Measurements from ENCODE around the gene ADGRV1.
"Not testable (repeated sequence)": the region's sequence is repeated elsewhere in the genome, so short reads cannot be mapped to it uniquely, and the experiment has no call there.

ADGRV1 gene

GRCh38 chr5:90834711-90835110, 276.1 kb downstream of the ADGRV1 start:
- DNase-seq = no peak

DNA sequence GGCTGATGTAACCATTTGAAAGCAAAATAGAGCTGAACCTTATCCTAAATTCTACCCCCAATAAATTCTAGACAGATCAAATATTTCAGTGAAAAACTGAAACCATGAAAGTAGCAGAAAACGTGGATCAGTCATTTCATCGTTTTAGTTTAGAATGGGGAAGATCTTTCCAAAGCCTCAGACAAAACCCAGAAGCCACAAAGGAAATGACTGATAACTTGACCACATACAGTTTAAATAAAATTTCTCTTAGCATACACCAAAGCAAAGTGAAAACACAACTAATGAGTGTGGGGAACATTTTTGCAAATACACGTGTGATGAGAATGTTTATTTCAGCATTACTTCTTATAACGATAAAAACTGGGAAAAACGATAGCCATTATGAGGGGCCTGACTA, 284.8 kb downstream of the ADGRV1 start:
- no peak for DNase-seq

DNA sequence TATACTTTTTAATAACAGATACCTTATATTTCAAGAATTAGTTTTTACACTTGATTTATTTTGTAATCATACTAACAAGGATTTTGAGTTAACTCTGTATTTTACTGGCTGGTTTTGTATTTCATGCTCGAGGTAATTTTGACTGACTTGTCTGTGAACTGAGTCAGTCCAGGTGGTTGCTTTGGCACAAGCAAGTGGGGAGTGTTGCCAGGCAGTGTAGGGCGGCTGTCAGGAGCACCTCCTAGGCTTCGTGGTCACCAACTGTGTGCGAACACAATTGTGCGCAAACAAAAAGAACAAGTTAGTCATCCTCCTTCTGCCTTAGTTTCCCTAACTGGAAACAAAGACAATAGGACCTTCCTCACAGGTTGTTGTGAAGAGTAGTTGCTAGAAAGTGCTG, 286.3 kb downstream of the ADGRV1 start:
- no peak for DNase-seq

DNA sequence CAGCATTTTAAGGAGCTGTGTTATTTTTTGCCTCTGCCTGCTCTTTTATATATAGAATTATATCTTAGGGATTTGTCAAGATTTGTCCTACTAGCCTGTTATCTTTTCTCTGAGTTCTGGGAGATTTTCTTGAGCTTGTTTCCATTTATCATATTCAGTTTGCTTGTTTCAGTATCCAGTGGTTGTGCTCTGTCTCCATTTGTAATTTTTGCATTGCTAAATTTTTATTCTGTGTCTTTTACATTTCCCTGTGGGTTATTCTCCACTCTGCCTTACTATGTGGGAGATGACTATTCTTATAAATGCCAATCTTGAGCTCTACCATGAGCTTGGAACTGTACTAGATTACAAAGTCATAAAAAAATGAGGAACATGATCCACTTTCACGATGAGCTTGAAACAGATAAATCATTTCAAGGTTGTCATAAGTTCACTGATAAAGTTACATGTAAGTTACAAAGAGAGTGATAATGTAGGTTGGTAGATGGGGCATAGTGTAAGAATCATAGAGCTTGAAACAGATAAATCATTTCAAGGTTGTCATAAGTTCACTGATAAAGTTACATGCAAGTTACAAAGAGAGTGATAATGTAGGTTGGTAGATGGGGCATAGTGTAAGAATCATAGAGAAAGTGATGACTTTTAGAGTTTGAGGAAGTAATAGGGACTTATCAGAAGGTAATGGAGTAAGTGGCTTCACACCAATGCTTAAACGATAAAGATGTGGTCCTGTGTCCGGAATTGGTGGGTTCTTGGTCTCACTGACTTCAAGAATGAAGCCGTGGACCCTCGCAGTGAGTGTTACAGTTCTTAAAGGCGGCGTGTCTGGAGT, 287.3 kb downstream of the ADGRV1 start:
- no peak for DNase-seq

- DNase-seq = not testable (repeated sequence)
These were observed 289.0 kb downstream of the ADGRV1 start for GRCh38 chr5:90847606-90848005.

GRCh38 chr5:90849939-90850338, 291.3 kb downstream of the ADGRV1 start:
- DNase-seq = no peak

- DNase-seq = no peak
These were observed 293.9 kb downstream of the ADGRV1 start for GRCh38 chr5:90852531-90852930.

DNA sequence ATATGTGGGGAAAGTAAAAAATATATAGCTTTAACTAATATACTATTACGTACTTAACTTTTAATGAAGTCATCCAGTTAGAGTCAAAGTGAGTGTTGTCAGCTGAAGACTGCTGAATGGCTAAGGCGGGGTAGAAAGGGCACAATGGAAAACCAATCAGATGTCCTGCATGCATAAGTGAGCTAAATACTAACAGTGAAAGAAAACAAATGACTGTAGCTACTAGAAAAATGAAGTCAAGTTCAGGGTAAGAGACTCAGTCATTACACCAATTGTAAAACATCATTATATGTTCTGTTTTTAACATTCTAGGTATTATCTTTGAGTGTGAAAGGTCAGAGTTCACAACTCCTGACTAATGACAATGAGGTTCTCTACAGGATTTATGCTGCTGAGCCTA, 295.2 kb downstream of the ADGRV1 start:
- no peak for DNase-seq

DNA sequence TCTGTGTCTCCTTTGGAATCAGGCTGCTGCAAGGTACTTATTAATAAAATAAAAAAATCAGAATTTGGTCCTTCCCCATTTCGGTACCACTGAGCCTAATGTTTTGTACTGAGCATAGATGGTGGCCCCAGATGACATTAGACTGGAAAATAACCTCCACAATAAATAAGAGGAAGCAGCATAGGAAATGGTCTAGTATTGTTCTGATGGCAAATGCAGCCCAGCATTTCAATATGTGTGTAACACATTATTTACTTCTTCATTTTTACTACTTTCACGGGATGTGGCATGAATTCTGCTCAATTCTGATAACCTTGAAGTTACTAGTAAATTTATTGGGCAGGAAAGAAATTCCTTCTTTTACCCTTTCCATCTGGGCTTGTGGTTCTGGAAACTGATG, 295.6 kb downstream of the ADGRV1 start:
- no peak for DNase-seq

- DNase-seq = no peak
These were observed 296.9 kb downstream of the ADGRV1 start for GRCh38 chr5:90855296-90856010.

DNA sequence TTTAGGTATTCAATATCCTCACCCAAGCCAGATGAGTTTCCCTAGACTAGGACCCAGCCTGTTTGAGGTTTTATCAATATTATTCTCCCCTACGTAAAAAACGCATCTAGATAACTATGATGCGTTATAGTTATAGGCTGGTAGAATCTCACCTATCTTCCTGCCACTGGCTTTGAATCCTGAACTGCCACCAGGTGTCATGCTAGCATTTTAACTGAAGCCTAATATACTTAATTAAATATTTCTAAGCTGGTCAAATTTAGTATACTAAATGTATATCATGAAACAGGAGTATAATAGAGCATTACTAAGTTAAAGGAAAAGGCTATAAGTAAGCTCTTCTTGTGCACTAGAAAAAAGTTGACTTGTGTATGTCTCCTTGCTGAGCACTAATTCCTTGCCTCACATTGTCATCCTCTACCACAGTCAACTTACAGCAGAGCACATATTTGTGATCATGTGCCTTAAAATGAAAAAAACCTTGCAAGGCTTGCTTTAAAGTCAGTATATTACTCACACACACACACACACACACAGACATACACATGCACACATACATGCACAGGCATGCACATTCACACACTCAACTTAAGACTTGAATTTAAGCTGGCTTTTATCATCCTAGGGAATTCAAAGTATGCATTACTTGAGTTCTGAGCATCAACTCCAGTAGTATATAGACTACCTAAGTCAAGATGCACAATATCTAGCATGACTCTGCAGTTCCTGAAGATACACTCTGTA, 303.4 kb downstream of the ADGRV1 start:
- no peak for DNase-seq

DNA sequence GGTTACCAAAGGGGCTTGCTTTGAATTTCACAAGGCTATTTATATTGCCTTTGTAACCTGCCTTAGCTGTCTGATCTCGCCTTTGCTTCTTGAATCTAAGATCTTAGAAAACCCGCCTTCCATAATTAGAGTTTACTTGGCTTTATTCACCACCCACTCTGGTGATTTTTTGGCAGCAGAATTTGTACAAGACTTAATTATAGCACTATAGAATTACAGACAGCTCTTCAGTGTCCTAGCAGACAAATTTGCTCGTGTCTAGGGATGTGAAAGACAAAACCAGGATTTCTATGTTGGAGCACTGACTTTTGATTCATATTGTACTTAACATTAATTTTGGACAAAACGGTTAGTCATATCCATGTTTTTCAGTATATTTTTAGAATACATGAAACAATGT, 306.6 kb downstream of the ADGRV1 start:
- no peak for DNase-seq

DNA sequence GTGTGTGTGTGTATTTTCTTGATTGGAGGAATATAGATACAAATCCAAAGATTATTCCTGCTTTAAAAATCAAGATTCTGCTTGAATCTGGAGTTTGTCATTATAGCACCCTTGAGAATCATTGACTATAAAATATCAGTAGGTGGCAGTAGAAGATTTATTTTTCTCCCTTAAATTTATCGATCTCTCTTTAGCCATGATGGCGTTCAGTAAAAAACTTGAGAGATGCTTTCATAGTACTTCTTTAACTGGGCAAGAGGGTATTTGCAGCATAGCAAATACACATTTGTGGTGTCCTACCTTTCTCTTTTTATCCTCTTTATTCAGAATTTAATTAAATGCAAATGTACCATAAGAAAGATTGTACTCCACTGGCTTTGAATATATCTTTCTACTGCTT, 307.7 kb downstream of the ADGRV1 start:
- DNase-seq = peak; percentile 10

GRCh38 chr5:90866915-90867731, 308.5 kb downstream of the ADGRV1 start:
- no peak for DNase-seq

GRCh38 chr5:90868799-90869198, 310.2 kb downstream of the ADGRV1 start:
- DNase-seq = no peak

- no peak for DNase-seq
These were observed 312.9 kb downstream of the ADGRV1 start for GRCh38 chr5:90871391-90871991.

- DNase-seq = no peak
These were observed 314.5 kb downstream of the ADGRV1 start for GRCh38 chr5:90873033-90873517.

GRCh38 chr5:90874066-90874465, 315.5 kb downstream of the ADGRV1 start:
- DNase-seq = no peak

DNA sequence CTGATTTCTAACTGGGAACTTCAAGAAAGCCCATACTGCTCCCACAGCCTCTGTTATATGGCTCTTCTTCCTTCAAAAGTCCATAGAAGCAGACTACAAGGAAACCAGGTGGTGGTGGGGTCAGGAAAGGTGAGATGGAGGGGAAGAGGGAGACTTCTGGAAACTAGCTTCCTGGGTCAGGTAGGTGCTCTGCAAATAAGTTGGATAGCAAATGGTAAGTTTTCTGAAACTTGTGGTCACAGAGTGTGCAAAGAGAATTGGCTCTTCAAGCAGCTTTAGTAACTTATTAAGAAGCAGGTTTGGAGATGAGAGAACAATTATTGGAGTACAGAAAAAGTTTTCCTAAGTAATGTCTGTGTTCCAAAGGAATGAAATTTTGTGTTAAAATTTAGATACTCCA, 316.9 kb downstream of the ADGRV1 start:
- DNase-seq = no peak

GRCh38 chr5:90876366-90876765, 317.8 kb downstream of the ADGRV1 start:
- no peak for DNase-seq

DNA sequence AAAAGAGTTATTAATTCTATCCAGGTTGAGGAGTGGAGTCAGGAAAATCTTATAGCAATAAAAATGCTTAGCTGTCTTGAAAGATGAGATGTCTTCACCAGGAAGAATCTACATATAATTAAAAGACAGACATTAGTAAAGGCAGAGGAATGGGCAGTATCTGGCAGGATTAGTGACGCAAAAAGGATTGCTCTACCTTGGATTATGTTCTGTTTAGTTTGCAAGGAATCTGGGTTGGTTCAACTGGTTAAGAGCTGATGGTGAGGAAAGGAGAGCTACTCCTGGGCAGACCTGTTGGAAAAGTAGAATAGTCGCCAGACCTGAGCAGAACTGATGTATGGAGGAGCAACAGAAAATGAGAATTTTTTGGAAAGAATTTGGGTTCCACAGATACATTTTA, 318.5 kb downstream of the ADGRV1 start:
- no peak for DNase-seq

- DNase-seq = no peak
These were observed 319.5 kb downstream of the ADGRV1 start for GRCh38 chr5:90878081-90878480.
